Type B pancreatic cell (in vitro differentiated cells): ENCODE measurements around the gene HYAL3. TPM values are rescaled to one million over a fixed set of nuclear protein-coding genes. Genes with fewer than 3 reads are reported as not detected.

Experiments
- DNase-seq: peaks from one replicate; pipeline ENCODE4 v3.0.0; 2021; ENCODE audit warnings: mixed read lengths; ENCODE audit not compliant: unreplicated experiment; ENCODE audit errors: extremely low spot score
- H3K27ac Mint-ChIP-seq: 2 replicates; pipeline ENCODE4 v1.8.0; 2021; ENCODE audit warnings: mild to moderate bottlenecking, mixed read lengths
- H3K27me3 Mint-ChIP-seq: 2 replicates; pipeline ENCODE4 v1.8.0; 2021; ENCODE audit warnings: mixed read lengths
- H3K36me3 Mint-ChIP-seq: 2 replicates; pipeline ENCODE4 v1.8.0; 2021; ENCODE audit warnings: mixed read lengths
- H3K4me1 Mint-ChIP-seq: one replicate; pipeline ENCODE4 v1.8.0; 2021; ENCODE audit warnings: mixed read lengths; ENCODE audit not compliant: unreplicated experiment
- H3K4me3 Mint-ChIP-seq: 2 replicates; pipeline ENCODE4 v1.8.0; 2021; ENCODE audit warnings: mild to moderate bottlenecking, mixed read lengths
- H3K9me3 Mint-ChIP-seq: 2 replicates; pipeline ENCODE4 v1.8.0; 2021; ENCODE audit warnings: mixed read lengths
- CTCF ChIP-seq: fragments of 200-600 bp; sonication (generic); conservative IDR thresholded peaks from 2 replicates; pipeline ENCODE4 v1.5.0; 2021; ENCODE audit warnings: antibody characterized with exemption, mild to moderate bottlenecking
- total RNA-seq: library from RNA; stranded (reverse); gene quantifications from 2 replicates; pipeline ENCODE4 v1.2.1, GENCODE V29; 2021; ENCODE audit warnings: low replicate concordance

The HYAL3 gene
- total RNA-seq, 1 donor from 2014 or later, result 2.9 TPM

GRCh38 chr3:50319894-50320625 is 20.9 kb upstream of the HYAL3 start:
- H3K4me1 Mint-ChIP-seq, result peaks cover 38% of the 10 kb centered on the region
- peak overlapping the region; percentile 95 for H3K4me3 Mint-ChIP-seq
- H3K36me3 Mint-ChIP-seq, result peaks cover 18% of the 10 kb centered on the region
- peak overlapping the region; percentile 98 for H3K27ac Mint-ChIP-seq
- H3K9me3 Mint-ChIP-seq, result no peaks in the 10 kb centered on the region
- H3K27me3 Mint-ChIP-seq, result no peaks in the 10 kb centered on the region
- TF ChIP-seq CTCF, result no peak
- no peak for DNase-seq

- TF ChIP-seq CTCF, result no peak
- peaks cover 32% of the 10 kb centered on the region for H3K4me1 Mint-ChIP-seq
- H3K9me3 Mint-ChIP-seq, result no peaks in the 10 kb centered on the region
- peaks cover 15% of the 10 kb centered on the region for H3K36me3 Mint-ChIP-seq
- H3K4me3 Mint-ChIP-seq, result peak overlapping the region; percentile 95
- peak overlapping the region; percentile 98 for H3K27ac Mint-ChIP-seq
- no peak for DNase-seq
- H3K27me3 Mint-ChIP-seq, result no peaks in the 10 kb centered on the region
Measured at GRCh38 chr3:50319181-50319893, 20.1 kb upstream of the HYAL3 start.

GRCh38 chr3:50318615-50319014 is 19.4 kb upstream of the HYAL3 start:
- H3K4me3 Mint-ChIP-seq, result peak overlapping the region; percentile 77
- H3K9me3 Mint-ChIP-seq, result no peaks in the 10 kb centered on the region
- H3K27me3 Mint-ChIP-seq, result no peaks in the 10 kb centered on the region
- TF ChIP-seq CTCF, result no peak
- H3K27ac Mint-ChIP-seq, result peak overlapping the region; percentile 98
- DNase-seq, result no peak
- H3K36me3 Mint-ChIP-seq, result peaks cover 21% of the 10 kb centered on the region
- H3K4me1 Mint-ChIP-seq, result peaks cover 32% of the 10 kb centered on the region

- peak overlapping the region; percentile 77 for H3K4me3 Mint-ChIP-seq
- TF ChIP-seq CTCF, result no peak
- peak overlapping the region; percentile 98 for H3K27ac Mint-ChIP-seq
- H3K27me3 Mint-ChIP-seq, result no peaks in the 10 kb centered on the region
- DNase-seq, result no peak
- H3K36me3 Mint-ChIP-seq, result peaks cover 22% of the 10 kb centered on the region
- H3K4me1 Mint-ChIP-seq, result peaks cover 32% of the 10 kb centered on the region
- H3K9me3 Mint-ChIP-seq, result no peaks in the 10 kb centered on the region
Measured at GRCh38 chr3:50318163-50318562, 19.0 kb upstream of the HYAL3 start.

- Mint-ChIP-seq H3K27ac (peak overlapping the region; percentile 100), H3K9me3 (no peaks in the 10 kb centered on the region), H3K4me3 (peak overlapping the region; percentile 81), H3K27me3 (no peaks in the 10 kb centered on the region), H3K36me3 (peaks cover 22% of the 10 kb centered on the region), H3K4me1 (peaks cover 32% of the 10 kb centered on the region)
- DNase-seq, result no peak
- no peak for TF ChIP-seq CTCF
Measured at GRCh38 chr3:50317300-50317699, 18.1 kb upstream of the HYAL3 start.
